Progenitor cell of endocrine pancreas (in vitro differentiated cells): ENCODE results near the gene APOA4. TPM values are rescaled to one million over a fixed set of nuclear protein-coding genes. Genes with fewer than 3 reads are reported as not detected.

Source experiments
- DNase-seq: peaks from one replicate; pipeline ENCODE4 v3.0.0; 2021; ENCODE audit warnings: low spot score; ENCODE audit not compliant: unreplicated experiment
- H3K27ac Mint-ChIP-seq: 2 replicates; pipeline ENCODE4 v1.8.0; 2021; ENCODE audit warnings: mild to moderate bottlenecking, moderate library complexity, mixed read lengths
- H3K27me3 Mint-ChIP-seq: 2 replicates; pipeline ENCODE4 v1.8.0; 2021; ENCODE audit warnings: mixed read lengths
- H3K36me3 Mint-ChIP-seq: 2 replicates; pipeline ENCODE4 v1.8.0; 2022; ENCODE audit warnings: mixed read lengths; ENCODE audit not compliant: insufficient read depth
- H3K4me1 Mint-ChIP-seq: 2 replicates; pipeline ENCODE4 v1.8.0; 2021; ENCODE audit warnings: low read depth, mixed read lengths
- H3K4me3 Mint-ChIP-seq: 2 replicates; pipeline ENCODE4 v1.8.0; 2021; ENCODE audit warnings: low read depth, mild to moderate bottlenecking, moderate library complexity, mixed read lengths
- H3K9me3 Mint-ChIP-seq: 2 replicates; pipeline ENCODE4 v1.8.0; 2021; ENCODE audit warnings: low read depth, mixed read lengths
- CTCF ChIP-seq: fragments of 200-600 bp; sonication (generic); IDR thresholded peaks from one replicate; pipeline ENCODE4 v1.5.0; 2021; ENCODE audit warnings: antibody characterized with exemption, mild to moderate bottlenecking; ENCODE audit not compliant: unreplicated experiment
- total RNA-seq: library from RNA; stranded (reverse); gene quantifications from 2 replicates; pipeline ENCODE4 v1.2.1, GENCODE V29; 2021

The APOA4 gene
- total RNA-seq, 1 donor from 2014 or later = not detected

GRCh38 chr11:116862185-116862584 lies 39.1 kb upstream of the APOA4 start:
- Mint-ChIP-seq H3K4me1 (no peaks in the 10 kb centered on the region), H3K4me3 (no peak overlapping the region), H3K36me3 (peaks cover 31% of the 10 kb centered on the region), H3K27me3 (no peaks in the 10 kb centered on the region), H3K27ac (no peak overlapping the region), H3K9me3 (no peaks in the 10 kb centered on the region)
- TF ChIP-seq CTCF = no peak
- no peak for DNase-seq

- no peak overlapping the region for H3K27ac Mint-ChIP-seq
- H3K4me1 Mint-ChIP-seq = no peaks in the 10 kb centered on the region
- H3K4me3 Mint-ChIP-seq = no peak overlapping the region
- no peaks in the 10 kb centered on the region for H3K27me3 Mint-ChIP-seq
- no peak for DNase-seq
- H3K9me3 Mint-ChIP-seq = no peaks in the 10 kb centered on the region
- peaks cover 34% of the 10 kb centered on the region for H3K36me3 Mint-ChIP-seq
- no peak for TF ChIP-seq CTCF
Observed at GRCh38 chr11:116861539-116861938, 38.4 kb upstream of the APOA4 start.

- Mint-ChIP-seq H3K27me3 (no peaks in the 10 kb centered on the region), H3K36me3 (peaks cover 32% of the 10 kb centered on the region)
- no peak for DNase-seq
Observed at GRCh38 chr11:116860303-116860702, 37.2 kb upstream of the APOA4 start.

GRCh38 chr11:116859175-116859574 lies 36.1 kb upstream of the APOA4 start:
- DNase-seq = no peak
- no peaks in the 10 kb centered on the region for H3K4me1 Mint-ChIP-seq
- no peak overlapping the region for H3K4me3 Mint-ChIP-seq
- no peak overlapping the region for H3K27ac Mint-ChIP-seq
- no peak for TF ChIP-seq CTCF
- peaks cover 33% of the 10 kb centered on the region for H3K36me3 Mint-ChIP-seq
- no peaks in the 10 kb centered on the region for H3K9me3 Mint-ChIP-seq
- no peaks in the 10 kb centered on the region for H3K27me3 Mint-ChIP-seq

More at GRCh38 chr11:116860303-116860702, 37.2 kb upstream of the APOA4 start:
- H3K4me3 Mint-ChIP-seq = no peak overlapping the region
- no peaks in the 10 kb centered on the region for H3K4me1 Mint-ChIP-seq
- H3K27ac Mint-ChIP-seq = no peak overlapping the region
- no peak for TF ChIP-seq CTCF
- H3K9me3 Mint-ChIP-seq = no peaks in the 10 kb centered on the region

GRCh38 chr11:116857936-116858335 lies 34.8 kb upstream of the APOA4 start:
- Mint-ChIP-seq H3K4me1 (no peaks in the 10 kb centered on the region), H3K36me3 (peaks cover 33% of the 10 kb centered on the region), H3K4me3 (no peak overlapping the region), H3K27me3 (no peaks in the 10 kb centered on the region), H3K9me3 (no peaks in the 10 kb centered on the region), H3K27ac (no peak overlapping the region)
- TF ChIP-seq CTCF = no peak
- no peak for DNase-seq
